Astrocyte of the spinal cord (primary cell): Measurements from ENCODE around the gene PTPRC.
A peak's percentile ranks its signal among the peaks of the same experiment; 100 is the strongest.

ENCODE experiments used
- DNase-seq: peaks from one replicate; pipeline ENCODE4 v3.0.0; 2011; ENCODE audit warnings: low read depth, low spot score
- H3K4me3 ChIP-seq: 2 replicates; pipeline ENCODE4 v1.5.1; 2011; ENCODE audit warnings: low read depth, mild to moderate bottlenecking, low read length, moderate library complexity
- CTCF ChIP-seq: IDR thresholded peaks from 2 replicates; pipeline ENCODE4 v1.5.1; 2012; ENCODE audit warnings: low read depth, mild to moderate bottlenecking, low read length, inconsistent platforms
- in situ Hi-C: cut with HindIII; loops from 2 replicates; pipeline ENCODE4 v1.10.0; 2017; ENCODE audit warnings: low sequenced_read_pairs

PTPRC gene

GRCh38 chr1:198775606-198776005 is 136.8 kb downstream of the PTPRC start:
- in situ Hi-C loops = no loop called here
- TF ChIP-seq CTCF = no peak
- peak; percentile 92 for DNase-seq
- H3K4me3 ChIP-seq = no peak overlapping the region

DNA sequence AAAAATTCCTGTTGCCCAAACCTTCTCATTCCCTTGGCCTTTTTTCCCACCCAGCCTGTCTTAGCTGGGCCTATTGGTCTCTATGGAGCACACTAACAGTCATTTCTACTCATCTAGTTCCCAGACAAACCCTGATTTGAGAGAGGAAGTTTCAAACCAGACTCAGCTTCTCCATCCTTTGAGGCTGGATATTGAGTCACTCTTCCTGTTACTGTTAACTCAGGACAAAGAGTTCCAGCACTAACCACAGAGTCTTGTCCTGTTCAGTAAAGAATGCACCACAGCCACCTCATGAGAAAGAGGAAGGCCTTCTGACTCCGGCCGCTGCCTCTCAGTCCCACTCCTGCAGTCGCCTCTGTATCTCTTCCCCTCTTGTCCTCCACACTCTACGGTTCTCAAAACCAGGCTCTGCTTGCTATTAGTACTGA is 137.8 kb downstream of the PTPRC start:
- DNase-seq = peak; percentile 99
- in situ Hi-C loops = no loop called here
- H3K4me3 ChIP-seq = no peak overlapping the region
- TF ChIP-seq CTCF = no peak

- DNase-seq = peak; percentile 73
- no peak overlapping the region for H3K4me3 ChIP-seq
- in situ Hi-C loops = no loop called here
- no peak for TF ChIP-seq CTCF
These were observed 139.2 kb downstream of the PTPRC start for GRCh38 chr1:198778049-198778448.

DNA sequence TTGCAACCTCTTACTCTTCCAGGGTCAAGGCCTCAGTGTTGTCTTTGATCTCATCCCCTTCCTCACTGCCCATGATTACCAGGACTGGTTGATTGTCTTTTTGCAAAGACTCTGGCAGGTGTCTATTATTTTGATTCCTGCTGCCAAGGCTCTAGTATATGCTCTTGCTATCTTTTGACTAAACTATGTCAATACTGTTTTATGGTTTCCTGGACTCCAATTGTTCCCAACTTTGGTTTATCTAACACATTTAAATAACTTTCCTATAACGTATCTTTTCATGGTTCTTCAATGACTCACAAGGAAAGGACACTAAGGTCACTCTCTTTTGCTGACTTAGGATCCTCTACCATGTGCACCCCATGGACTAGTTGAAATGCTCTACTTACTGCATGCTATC is 141.5 kb downstream of the PTPRC start:
- TF ChIP-seq CTCF = no peak
- DNase-seq = peak; percentile 54
- no peak overlapping the region for H3K4me3 ChIP-seq
- in situ Hi-C loops = no loop called here

DNA sequence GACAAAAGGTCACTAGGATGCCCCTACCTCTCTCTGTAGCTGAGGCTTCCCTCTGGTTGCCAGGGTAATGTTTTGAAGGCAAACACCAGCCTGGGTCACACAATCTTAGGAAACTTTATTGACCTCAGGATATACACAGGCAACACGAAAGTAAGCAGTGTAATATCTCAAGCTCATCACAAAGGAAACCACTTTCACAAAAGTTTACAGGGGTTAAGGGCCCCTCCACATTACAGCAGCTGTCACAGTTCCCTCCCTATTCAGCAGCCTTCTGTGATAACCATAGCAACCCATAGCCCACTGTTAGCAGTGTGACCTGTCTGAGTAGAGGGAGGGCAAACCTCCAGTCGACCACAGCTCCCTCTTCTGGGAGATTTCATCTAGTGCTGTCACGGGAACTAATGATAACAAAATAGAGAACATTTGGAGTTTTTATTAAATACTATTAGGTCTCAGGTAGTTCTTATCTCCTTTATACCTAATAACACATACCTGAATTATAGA is 149.8 kb downstream of the PTPRC start:
- DNase-seq = peak; percentile 32

DNA sequence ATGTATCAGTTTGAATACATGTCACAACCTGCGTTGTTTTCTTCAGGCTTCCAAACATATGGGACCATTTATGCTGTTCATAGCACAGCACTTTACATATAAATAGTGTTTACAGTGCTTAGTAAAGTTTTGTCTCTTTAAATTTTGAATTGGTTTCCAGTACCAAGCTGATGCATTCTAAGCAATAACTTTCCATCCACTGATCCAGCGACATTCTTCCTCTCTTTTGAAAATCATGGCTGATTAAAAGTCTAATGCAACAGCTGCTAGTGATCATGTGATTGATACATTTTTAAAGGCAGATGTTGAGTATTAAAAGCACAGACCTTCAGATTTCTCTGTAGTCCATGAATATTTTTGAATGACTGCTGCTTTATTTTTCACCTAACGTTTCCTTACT is 154.9 kb downstream of the PTPRC start:
- in situ Hi-C loops = no loop called here
- H3K4me3 ChIP-seq = no peak overlapping the region
- no peak for TF ChIP-seq CTCF
- DNase-seq = no peak

More for the DNA sequence above, 149.8 kb downstream of the PTPRC start:
- no peak overlapping the region for H3K4me3 ChIP-seq
- in situ Hi-C loops = no loop called here
- peak; percentile 33 for TF ChIP-seq CTCF

GRCh38 chr1:198794498-198794897 is 155.7 kb downstream of the PTPRC start:
- peak; percentile 70 for DNase-seq
- H3K4me3 ChIP-seq = no peak overlapping the region
- in situ Hi-C loops = no loop called here
- no peak for TF ChIP-seq CTCF
